B cell (primary cell): ENCODE results near the gene TIMM8A. TPM values are rescaled to one million over a fixed set of nuclear protein-coding genes. Genes with fewer than 3 reads are reported as not detected.

ENCODE experiments used
- ATAC-seq: fragments of 200-7000 bp; cut with Tn5 transposase; one replicate; pipeline ENCODE4 v1.10.0; 2021; ENCODE audit warnings: low read depth, mild to moderate bottlenecking, moderate number of reproducible peaks, moderate library complexity
- CTCF ChIA-PET: fragments of 350-600 bp; sonication (Branson Sonifier 250); formaldehyde crosslinking; loops from one replicate; lab custom pipeline; 2021; ENCODE audit warnings: antibody characterized with exemption, inconsistent platforms; lab: Charles Lee
- POLR2A ChIA-PET: fragments of 350-600 bp; sonication (Branson Sonifier 250); formaldehyde crosslinking; loops from one replicate; lab custom pipeline; 2021; ENCODE audit warnings: antibody characterized with exemption; lab: Charles Lee
- DNase-seq: peaks from one replicate; pipeline ENCODE4 v3.0.0; 2013
- H2AFZ ChIP-seq: 2 replicates; pipeline ENCODE4 v1.6.1; 2012; ENCODE audit warnings: mild to moderate bottlenecking, low read depth, low read length; ENCODE audit not compliant: insufficient read depth, poor library complexity, severe bottlenecking
- H3K27ac ChIP-seq, 2 donors: 1 replicate in 1 of 2; 2 replicates in 1 of 2; pipeline ENCODE4 v1.5.1; 2012 to 2013; ENCODE audit warnings: low read length in 2 of 2, mild to moderate bottlenecking in 2 of 2, moderate library complexity in 1 of 2
- H3K27me3 ChIP-seq, 4 experiments: fragments of 200-600 bp in 1 of 4; sonication (generic) in 1 of 4; replicated peaks in 1 of 4; 1 replicate in 2 of 4; 2 replicates in 2 of 4; pipeline versions ENCODE4 v1.6.1 to v1.7.0; 2013 to 2016; ENCODE audit warnings: low read length in 3 of 4, mild to moderate bottlenecking in 2 of 4, mixed read lengths in 1 of 4, moderate library complexity in 1 of 4; ENCODE audit not compliant: insufficient read depth in 4 of 4, control insufficient read depth in 3 of 4; ENCODE audit errors: control extremely low read depth in 1 of 4
- H3K36me3 ChIP-seq, 2 experiments: replicated peaks in 1 of 2; 1 replicate in 1 of 2; 2 replicates in 1 of 2; pipeline versions ENCODE4 v1.6.1 to v1.7.1; 2013; ENCODE audit warnings: low read length in 1 of 2; ENCODE audit not compliant: insufficient read depth in 2 of 2, control insufficient read depth in 1 of 2; ENCODE audit errors: control extremely low read depth in 1 of 2, extremely low read depth in 1 of 2
- H3K4me1 ChIP-seq, 2 donors: fragments of 200-600 bp in 1 of 2; sonication (generic) in 1 of 2; 1 replicate in 1 of 2; 2 replicates in 1 of 2; pipeline versions ENCODE4 v1.5.1 to v1.6.1; 2013 to 2017; ENCODE audit warnings: low read length in 2 of 2; ENCODE audit not compliant: control insufficient read depth in 2 of 2, insufficient read depth in 2 of 2
- H3K4me2 ChIP-seq: replicated peaks from 2 replicates; pipeline ENCODE3; 2012; ENCODE audit warnings: mild to moderate bottlenecking, low read depth, low read length; ENCODE audit not compliant: poor library complexity, severe bottlenecking
- H3K4me3 ChIP-seq, 5 experiments: fragments of 200-600 bp in 1 of 5; sonication (generic) in 1 of 5; 1 replicate in 3 of 5; 2 replicates in 2 of 5; pipeline versions ENCODE4 v1.5.1 to v1.7.0; 2011 to 2016; ENCODE audit warnings: low read length in 4 of 5, mild to moderate bottlenecking in 4 of 5, low read depth in 2 of 5, control low read depth in 1 of 5, moderate library complexity in 1 of 5; ENCODE audit not compliant: insufficient read depth in 1 of 5; ENCODE audit errors: control extremely low read depth in 1 of 5, extremely low read depth in 1 of 5
- H3K79me2 ChIP-seq: fragments of 200-600 bp; sonication (generic); one replicate; pipeline ENCODE4 v1.6.0; 2016; ENCODE audit warnings: low read length; ENCODE audit not compliant: control insufficient read depth, insufficient read depth
- H3K9ac ChIP-seq: fragments of 200-600 bp; sonication (generic); 2 replicates; pipeline ENCODE4 v1.6.1; 2017; ENCODE audit warnings: mild to moderate bottlenecking, low read length, moderate library complexity
- H3K9me3 ChIP-seq, 3 donors: one replicate each; pipeline versions ENCODE4 v1.6.1 to v1.7.1; 2013; ENCODE audit warnings: low read length in 2 of 3; ENCODE audit not compliant: control insufficient read depth in 2 of 3, insufficient read depth in 1 of 3; ENCODE audit errors: control extremely low read depth in 1 of 3
- H4K20me1 ChIP-seq: 2 replicates; pipeline ENCODE4 v1.6.0; 2012; ENCODE audit warnings: mild to moderate bottlenecking, low read length; ENCODE audit not compliant: insufficient read depth, control insufficient read depth, poor library complexity, severe bottlenecking
- H3K27ac Mint-ChIP-seq: one replicate; pipeline ENCODE4 v1.8.0; 2021; ENCODE audit warnings: mixed read lengths
- H3K27me3 Mint-ChIP-seq: one replicate; pipeline ENCODE4 v1.8.0; 2021; ENCODE audit warnings: mixed read lengths
- H3K4me1 Mint-ChIP-seq: one replicate; pipeline ENCODE4 v1.8.0; 2021; ENCODE audit warnings: mixed read lengths
- H3K4me3 Mint-ChIP-seq: one replicate; pipeline ENCODE4 v1.8.0; 2021; ENCODE audit warnings: mixed read lengths
- H3K9me3 Mint-ChIP-seq: one replicate; pipeline ENCODE4 v1.8.0; 2022; ENCODE audit warnings: mixed read lengths; ENCODE audit not compliant: insufficient read depth
- CTCF ChIP-seq: fragments of 200-600 bp; IDR thresholded peaks from one replicate; pipeline ENCODE4 v1.8.0; 2022; ENCODE audit warnings: antibody characterized with exemption, mild to moderate bottlenecking
- EZH2 ChIP-seq: IDR thresholded peaks from 2 replicates; pipeline ENCODE4 v1.6.1; 2012; ENCODE audit warnings: borderline replicate concordance, low read depth, mild to moderate bottlenecking, moderate library complexity, low read length; ENCODE audit not compliant: insufficient read depth, poor library complexity, severe bottlenecking
- WGBS: methylation state at CpG from one replicate; pipeline ENCODE4 v1.1.5; 2013; ENCODE audit warnings: missing lambda C conversion rate; ENCODE audit not compliant: insufficient coverage; 5-methylcytosine and 5-hydroxymethylcytosine counted together
- intact Hi-C: fragments of 100-400 bp; cut with micrococcal nuclease; formaldehyde crosslinking; loops from one replicate; pipeline ENCODE4 v1.10.0; 2022
- polyA plus RNA-seq: library from polyadenylated mRNA; depleted of rRNA; stranded (reverse); fragments of >200 nt; gene quantifications from 2 replicates; pipeline ENCODE4 v1.2.3, GENCODE V29; 2012
- total RNA-seq, 2 donors: library from RNA; stranded (reverse); fragments of 120-200 nt in 1 of 2; gene quantifications; 1 replicate in 1 of 2; 2 replicates in 1 of 2; pipeline versions ENCODE4 v1.2.3 to v1.2.4, GENCODE V29; 2013 to 2022

The TIMM8A gene
- total and polyA plus RNA-seq, 2 donors (not counting 1 experiment from before 2014, with no cell fraction given) = 4.0 to 13.4 TPM

- Histone ChIP-seq H2AFZ (peak within 1 kb of the TSS; percentile 41), H3K36me3 (peaks cover 0 to 10% of the 10 kb centered on the region in 2 experiments), H3K4me2 (peak within 1 kb of the TSS; percentile 72), H3K79me2 (peaks cover 54% of the 10 kb centered on the region), H3K27ac (peak within 1 kb of the TSS; percentile 76 to 78), H3K27me3 (no peaks in the 10 kb centered on the region), H3K9ac (peak within 1 kb of the TSS; percentile 73), H3K9me3 (no peaks in the 10 kb centered on the region), H3K4me1 (peaks cover 34 to 35% of the 10 kb centered on the region in 2 donors), H4K20me1 (no peaks in the 10 kb centered on the region), H3K4me3 (peak within 1 kb of the TSS; percentile 51 to 73 (median 65))
- Mint-ChIP-seq H3K9me3 (no peaks in the 10 kb centered on the region), H3K4me3 (peak within 1 kb of the TSS; percentile 99), H3K4me1 (peaks cover 43% of the 10 kb centered on the region), H3K27ac (peak within 1 kb of the TSS; percentile 98), H3K27me3 (no peaks in the 10 kb centered on the region)
- DNase-seq (peak; percentile 73), ATAC-seq (peak; percentile 64)
- intact Hi-C loops = no loop called here
- 3% methylated on average over 9 of the region's 9 CpGs for WGBS
- CTCF ChIA-PET = interaction anchor here (1.4 to 1.6 kb wide), 2 partner anchors 28 to 29 kb away, joined by 5 to 7 read pairs; no protein-coding TSS in a partner anchor
- POLR2A ChIA-PET = interaction anchor here (0.6 to 0.7 kb wide), 3 partner anchors 10 to 1844 kb away, joined by 3 to 5 read pairs (median 4); no protein-coding TSS in a partner anchor
- TF ChIP-seq EZH2 = no peak
- TF ChIP-seq CTCF = no peak
Measured at GRCh38 chrX:101385795-101386541, 37.4 kb upstream of the TIMM8A start, which contains the start of gene BTK. BTK (minus strand) TSS chrX:101386191; CDS start chrX:101375284, 10,907 bp downstream.
